Ishikawa (cell line): ENCODE results near the gene KNTC1.

Experiments used
- CEBPB ChIP-seq: IDR thresholded peaks from 2 replicates; pipeline ENCODE4 v1.6.1; 2012
- CREB1 ChIP-seq: IDR thresholded peaks from 2 replicates; pipeline ENCODE4 v1.6.1; 2012; ENCODE audit warnings: low read depth
- EGR1 ChIP-seq: IDR thresholded peaks from 2 replicates; pipeline ENCODE4 v1.6.1; 2012
- EP300 ChIP-seq: IDR thresholded peaks from 2 replicates; pipeline ENCODE4 v1.6.1; 2012; ENCODE audit warnings: borderline replicate concordance
- FOXM1 ChIP-seq: IDR thresholded peaks from 2 replicates; pipeline ENCODE4 v1.6.1; 2012; ENCODE audit warnings: low read depth, borderline replicate concordance
- NFIC ChIP-seq: IDR thresholded peaks from 2 replicates; pipeline ENCODE4 v1.6.1; 2012
- RAD21 ChIP-seq: IDR thresholded peaks from 2 replicates; pipeline ENCODE4 v1.6.1; 2012; ENCODE audit warnings: low read depth
- TAF1 ChIP-seq: IDR thresholded peaks from 2 replicates; pipeline ENCODE4 v1.6.1; 2012; ENCODE audit warnings: low read depth, mild to moderate bottlenecking
- TCF12 ChIP-seq: IDR thresholded peaks from 2 replicates; pipeline ENCODE4 v1.6.1; 2012; ENCODE audit warnings: low read depth
- TEAD4 ChIP-seq: IDR thresholded peaks from 2 replicates; pipeline ENCODE4 v1.6.1; 2012
- YY1 ChIP-seq: IDR thresholded peaks from 2 replicates; pipeline ENCODE4 v1.6.1; 2012; ENCODE audit warnings: low read depth
- ZBTB7A ChIP-seq: IDR thresholded peaks from 2 replicates; pipeline ENCODE4 v1.6.1; 2012; ENCODE audit warnings: low read depth
- TF ChIP-seq, protein P1 (sequence below): IDR thresholded peaks from 2 replicates; pipeline ENCODE4 v1.6.1; 2012
- TF ChIP-seq, protein P2 (sequence below): IDR thresholded peaks from 2 replicates; pipeline ENCODE4 v1.6.1; 2012
- TF ChIP-seq, protein P3 (sequence below): IDR thresholded peaks from 2 replicates; pipeline ENCODE4 v1.6.1; 2012; ENCODE audit warnings: low read depth, mild to moderate bottlenecking

KNTC1 gene

DNA sequence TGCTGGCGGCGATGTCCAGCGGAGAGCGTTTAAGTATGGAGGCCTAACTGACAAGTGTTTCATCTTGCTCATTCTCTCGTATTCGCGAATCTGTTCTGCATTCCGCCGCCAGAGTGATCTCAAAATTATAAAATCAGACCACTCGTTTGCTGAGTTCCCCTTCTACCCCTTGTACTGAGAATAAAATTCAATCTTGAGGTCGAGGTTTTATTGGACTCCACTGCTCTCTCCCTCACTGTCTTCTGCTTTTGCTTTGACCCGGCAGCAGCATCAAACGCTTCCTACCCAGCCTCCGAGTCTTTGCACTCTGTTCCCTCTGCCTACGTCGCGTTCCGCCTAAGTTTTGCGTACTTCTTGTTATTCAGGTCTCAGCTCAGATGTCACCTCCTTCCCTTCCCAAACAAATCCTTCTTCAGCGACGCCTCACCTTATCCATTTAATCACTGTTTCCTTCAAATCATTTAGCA lies 462 bp downstream of the KNTC1 start:
- TF ChIP-seq TCF12, result no peak
- TF ChIP-seq NFIC, result no peak
- no peak for TF ChIP-seq ZBTB7A
- TF ChIP-seq, protein P1, sequence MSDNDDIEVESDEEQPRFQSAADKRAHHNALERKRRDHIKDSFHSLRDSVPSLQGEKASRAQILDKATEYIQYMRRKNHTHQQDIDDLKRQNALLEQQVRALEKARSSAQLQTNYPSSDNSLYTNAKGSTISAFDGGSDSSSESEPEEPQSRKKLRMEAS, result no peak
- TF ChIP-seq, protein P2, sequence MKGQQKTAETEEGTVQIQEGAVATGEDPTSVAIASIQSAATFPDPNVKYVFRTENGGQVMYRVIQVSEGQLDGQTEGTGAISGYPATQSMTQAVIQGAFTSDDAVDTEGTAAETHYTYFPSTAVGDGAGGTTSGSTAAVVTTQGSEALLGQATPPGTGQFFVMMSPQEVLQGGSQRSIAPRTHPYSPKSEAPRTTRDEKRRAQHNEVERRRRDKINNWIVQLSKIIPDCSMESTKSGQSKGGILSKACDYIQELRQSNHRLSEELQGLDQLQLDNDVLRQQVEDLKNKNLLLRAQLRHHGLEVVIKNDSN, result no peak
- no peak for TF ChIP-seq CREB1
- no peak for TF ChIP-seq TEAD4
- TF ChIP-seq YY1, result no peak
- TF ChIP-seq, protein P3, sequence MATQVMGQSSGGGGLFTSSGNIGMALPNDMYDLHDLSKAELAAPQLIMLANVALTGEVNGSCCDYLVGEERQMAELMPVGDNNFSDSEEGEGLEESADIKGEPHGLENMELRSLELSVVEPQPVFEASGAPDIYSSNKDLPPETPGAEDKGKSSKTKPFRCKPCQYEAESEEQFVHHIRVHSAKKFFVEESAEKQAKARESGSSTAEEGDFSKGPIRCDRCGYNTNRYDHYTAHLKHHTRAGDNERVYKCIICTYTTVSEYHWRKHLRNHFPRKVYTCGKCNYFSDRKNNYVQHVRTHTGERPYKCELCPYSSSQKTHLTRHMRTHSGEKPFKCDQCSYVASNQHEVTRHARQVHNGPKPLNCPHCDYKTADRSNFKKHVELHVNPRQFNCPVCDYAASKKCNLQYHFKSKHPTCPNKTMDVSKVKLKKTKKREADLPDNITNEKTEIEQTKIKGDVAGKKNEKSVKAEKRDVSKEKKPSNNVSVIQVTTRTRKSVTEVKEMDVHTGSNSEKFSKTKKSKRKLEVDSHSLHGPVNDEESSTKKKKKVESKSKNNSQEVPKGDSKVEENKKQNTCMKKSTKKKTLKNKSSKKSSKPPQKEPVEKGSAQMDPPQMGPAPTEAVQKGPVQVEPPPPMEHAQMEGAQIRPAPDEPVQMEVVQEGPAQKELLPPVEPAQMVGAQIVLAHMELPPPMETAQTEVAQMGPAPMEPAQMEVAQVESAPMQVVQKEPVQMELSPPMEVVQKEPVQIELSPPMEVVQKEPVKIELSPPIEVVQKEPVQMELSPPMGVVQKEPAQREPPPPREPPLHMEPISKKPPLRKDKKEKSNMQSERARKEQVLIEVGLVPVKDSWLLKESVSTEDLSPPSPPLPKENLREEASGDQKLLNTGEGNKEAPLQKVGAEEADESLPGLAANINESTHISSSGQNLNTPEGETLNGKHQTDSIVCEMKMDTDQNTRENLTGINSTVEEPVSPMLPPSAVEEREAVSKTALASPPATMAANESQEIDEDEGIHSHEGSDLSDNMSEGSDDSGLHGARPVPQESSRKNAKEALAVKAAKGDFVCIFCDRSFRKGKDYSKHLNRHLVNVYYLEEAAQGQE, result no peak
- no peak for TF ChIP-seq EGR1

DNA sequence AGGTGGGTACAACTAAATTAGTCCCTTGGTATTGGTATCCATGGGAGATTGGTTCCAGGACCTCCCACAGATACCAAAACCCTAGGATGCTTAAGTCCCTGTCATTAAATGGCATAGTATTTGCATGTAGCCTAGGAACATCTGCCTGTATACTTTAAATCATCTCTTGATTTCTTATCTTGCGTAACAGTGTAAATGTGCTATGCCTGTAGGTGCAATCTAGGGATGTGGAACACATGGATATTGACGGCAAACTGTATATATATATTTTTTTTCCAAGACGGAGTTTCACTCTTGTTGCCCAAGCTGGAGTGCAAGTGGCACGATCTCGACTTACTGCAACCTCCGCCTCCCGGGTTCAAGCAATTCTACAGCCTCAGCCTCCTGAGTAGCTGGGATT lies 1.5 kb downstream of the KNTC1 start:
- no peak for TF ChIP-seq EGR1
- no peak for TF ChIP-seq TAF1
- no peak for TF ChIP-seq NFIC
- no peak for TF ChIP-seq ZBTB7A
- TF ChIP-seq RAD21, result no peak
- no peak for TF ChIP-seq TCF12
- TF ChIP-seq, protein P3, result no peak
- TF ChIP-seq TEAD4, result no peak

DNA sequence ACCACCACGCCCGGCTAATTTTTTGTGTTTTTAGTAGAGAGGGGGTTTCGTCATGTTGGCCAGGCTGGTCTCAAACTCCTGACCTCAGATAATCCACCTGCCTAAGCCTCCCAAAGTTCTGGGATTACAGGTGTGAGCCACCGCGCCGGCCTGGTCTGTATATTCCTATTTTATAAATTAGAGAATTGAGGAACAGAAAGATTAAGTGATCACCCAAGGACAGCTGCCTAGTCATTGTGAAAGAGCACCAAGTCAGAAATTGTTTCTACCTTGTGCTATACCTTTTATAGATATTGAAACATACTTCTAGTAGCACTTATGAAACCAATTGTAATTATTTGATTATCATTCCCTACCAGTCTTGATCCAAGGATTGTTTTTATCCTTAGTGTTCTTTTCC lies 1.9 kb downstream of the KNTC1 start:
- TF ChIP-seq TCF12, result no peak
- TF ChIP-seq TEAD4, result no peak
- no peak for TF ChIP-seq NFIC
- TF ChIP-seq, protein P3, result no peak
- no peak for TF ChIP-seq EGR1
- TF ChIP-seq YY1, result no peak
- no peak for TF ChIP-seq FOXM1

DNA sequence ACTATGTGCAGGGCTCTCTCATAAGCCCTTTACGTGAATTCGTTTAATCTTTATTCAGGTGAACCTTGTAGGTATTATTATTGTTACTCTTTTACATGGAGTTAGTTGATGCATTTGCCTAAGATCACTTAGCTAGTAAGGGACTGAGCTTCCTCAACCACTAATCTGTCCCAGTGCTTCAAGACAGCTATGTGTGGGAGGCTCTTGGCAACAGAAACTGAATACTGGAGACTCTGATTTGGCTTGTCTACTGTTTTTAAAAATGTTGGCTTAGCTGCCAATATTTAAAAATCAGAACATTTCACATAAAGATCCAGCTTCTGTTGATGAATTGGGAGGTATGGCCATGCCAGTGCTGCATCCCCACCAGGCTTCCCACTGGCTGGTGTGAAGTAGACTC lies 6.8 kb downstream of the KNTC1 start:
- TF ChIP-seq, protein P2, result no peak
- TF ChIP-seq EP300, result no peak
- no peak for TF ChIP-seq TAF1
- no peak for TF ChIP-seq CEBPB
- no peak for TF ChIP-seq CREB1
- TF ChIP-seq, protein P1, result no peak
- no peak for TF ChIP-seq ZBTB7A
- TF ChIP-seq YY1, result no peak
- no peak for TF ChIP-seq RAD21

DNA sequence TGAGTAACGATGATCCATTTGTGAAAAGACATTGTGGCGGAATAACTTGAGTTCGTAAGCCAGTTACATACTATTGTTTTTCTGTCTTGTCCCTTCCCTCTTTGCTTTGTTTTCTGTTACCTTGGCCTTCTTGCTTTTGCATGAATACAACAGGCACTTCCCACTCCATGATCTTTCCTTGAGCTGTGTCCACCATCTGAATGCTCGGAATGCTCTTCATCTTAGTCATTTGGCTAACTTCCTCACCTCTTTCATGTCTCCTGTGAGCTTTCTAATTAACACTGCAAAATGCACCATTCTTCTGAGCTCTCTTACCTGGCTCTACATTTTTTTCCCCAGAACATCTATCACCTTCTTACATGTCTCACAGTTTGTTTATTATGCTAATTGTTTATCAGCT lies 10.0 kb downstream of the KNTC1 start:
- TF ChIP-seq EP300 (no peak), ZBTB7A (no peak), YY1 (no peak), EGR1 (no peak), TEAD4 (0 out of 2 replicates have a peak, but pooled peaks have one; percentile 23)
- TF ChIP-seq, protein P3, result no peak
- TF ChIP-seq, protein P1, result no peak
